ENCODE results near the gene GRPEL2. TPM values are rescaled to one million over a fixed set of nuclear protein-coding genes. Genes with fewer than 3 reads are reported as not detected.

GRPEL2 gene
- total RNA-seq, 1 donor from 2014 or later = 11.0 TPM

DNA sequence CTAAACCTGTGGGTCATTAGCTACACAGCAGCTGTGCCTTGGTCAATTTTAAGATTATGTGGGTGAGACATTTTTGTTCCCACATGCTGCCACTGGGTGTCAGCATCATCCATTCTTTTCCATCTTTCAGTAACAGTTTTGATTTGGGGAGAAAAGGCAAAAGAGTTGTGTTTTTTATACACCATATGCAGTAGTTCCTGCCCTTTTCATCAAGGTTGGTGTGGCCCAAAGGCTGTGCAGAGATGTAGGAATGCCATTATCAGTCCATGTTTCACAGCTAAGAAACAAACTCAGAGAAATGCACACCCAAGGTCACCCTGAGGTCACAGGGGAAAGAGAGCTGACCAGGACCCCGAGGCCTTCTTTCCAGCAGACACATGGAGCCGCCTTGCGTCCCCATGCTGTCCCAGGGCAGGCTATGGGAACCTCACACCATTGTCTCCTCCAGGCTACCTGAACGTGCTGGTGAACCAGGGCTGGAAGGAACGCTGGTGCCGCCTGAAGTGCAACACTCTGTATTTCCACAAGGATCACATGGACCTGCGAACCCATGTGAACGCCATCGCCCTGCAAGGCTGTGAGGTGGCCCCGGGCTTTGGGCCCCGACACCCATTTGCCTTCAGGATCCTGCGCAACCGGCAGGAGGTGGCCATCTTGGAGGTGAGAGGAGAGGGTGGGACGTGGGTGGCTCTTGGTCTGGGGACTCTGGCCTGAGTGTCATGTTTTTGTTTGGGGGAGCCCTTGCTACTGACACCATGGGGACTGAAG lies 27.8 kb upstream of the GRPEL2 start:
- intact Hi-C loops (cut with DNase I) = loop anchor here (2.0 kb wide), 2 partner anchors 51 to 247 kb away; no protein-coding TSS in a partner anchor
- DNase-seq (ENCODE audit: low spot score) = no peak

DNA sequence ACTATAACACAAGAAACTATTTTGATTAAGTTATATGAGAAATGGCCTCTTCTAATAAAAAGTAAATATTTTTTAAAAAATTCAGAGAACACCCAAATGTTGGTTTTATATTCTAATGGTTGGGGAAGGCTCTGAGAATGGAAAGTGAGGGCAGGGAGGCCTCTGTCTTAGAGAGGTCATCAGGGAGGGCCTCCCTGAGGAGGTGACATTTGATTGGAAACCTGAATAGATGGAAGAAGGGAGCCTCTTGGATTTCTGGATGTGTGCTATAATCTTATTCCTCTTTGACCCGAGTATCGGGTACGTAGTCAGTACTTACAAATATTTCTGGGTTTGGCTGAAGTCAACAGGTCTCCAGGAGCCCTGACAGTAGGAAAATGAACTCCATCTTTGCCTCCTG lies 26.1 kb upstream of the GRPEL2 start:
- intact Hi-C loops (cut with DNase I) = no loop called here
- DNase-seq (ENCODE audit: low spot score) = no peak

DNA sequence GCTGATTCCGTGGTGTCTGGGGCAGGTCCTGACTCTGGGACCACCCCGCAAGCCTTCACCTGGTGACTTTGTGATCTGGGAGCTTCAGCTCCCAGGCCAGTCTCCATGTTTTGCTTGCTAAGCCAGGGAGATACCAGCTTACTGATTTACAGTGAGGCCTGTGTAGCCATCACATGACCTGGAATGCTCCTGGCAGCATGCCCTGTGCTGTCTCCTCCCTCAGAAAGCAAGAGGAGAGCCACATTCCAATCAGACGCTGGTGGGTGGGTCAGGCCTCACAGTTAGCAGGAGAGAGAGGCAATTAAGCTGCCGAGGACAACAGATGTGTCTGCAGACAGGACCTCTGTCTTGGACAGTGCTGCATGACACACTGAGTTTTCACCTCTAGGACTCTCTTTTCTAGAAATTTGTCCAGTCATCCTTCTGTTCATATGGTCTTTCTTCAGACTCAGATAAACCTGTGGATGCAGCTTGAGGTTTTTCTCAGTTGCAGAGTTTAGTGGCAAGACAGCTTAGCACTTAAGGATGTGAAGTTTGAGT lies 24.4 kb upstream of the GRPEL2 start:
- peak; percentile 90 for DNase-seq (ENCODE audit: low spot score)
- intact Hi-C loops (cut with DNase I) = loop anchor here (5.0 kb wide), 1 partner anchor 111 kb away; no protein-coding TSS in a partner anchor

- DNase-seq (ENCODE audit: low spot score) = no peak
- intact Hi-C loops (cut with DNase I) = loop anchor here (5.0 kb wide), 1 partner anchor 110 kb away; no protein-coding TSS in a partner anchor
These were observed 22.8 kb upstream of the GRPEL2 start for GRCh38 chr5:149322518-149322917.

DNA sequence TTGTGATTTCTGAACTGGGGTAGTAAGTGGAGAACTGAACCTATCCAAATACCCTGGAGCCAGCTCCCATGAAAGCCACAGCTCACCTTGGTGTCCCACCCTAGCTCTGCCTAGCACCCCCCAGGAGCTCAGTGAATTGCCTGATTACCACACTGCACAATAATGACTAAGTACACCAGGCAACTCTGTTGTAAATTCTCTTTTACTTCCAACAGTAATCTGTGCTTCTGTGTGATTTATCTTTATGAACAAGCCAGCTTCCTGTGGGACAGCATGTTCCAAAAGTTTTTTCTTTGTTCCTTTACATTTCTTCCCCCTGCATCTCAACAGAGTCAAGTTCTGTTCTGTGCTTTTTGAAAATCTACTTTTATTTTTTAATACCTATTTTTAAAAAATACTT lies 22.1 kb upstream of the GRPEL2 start:
- DNase-seq (ENCODE audit: low spot score) = no peak
- intact Hi-C loops (cut with DNase I) = loop anchor here (5.0 kb wide), 1 partner anchor 109 kb away; no protein-coding TSS in a partner anchor

GRCh38 chr5:149323621-149324205 lies 21.6 kb upstream of the GRPEL2 start:
- DNase-seq (ENCODE audit: low spot score) = no peak
- intact Hi-C loops (cut with DNase I) = loop anchor here (5.0 kb wide), 1 partner anchor 109 kb away; no protein-coding TSS in a partner anchor

DNA sequence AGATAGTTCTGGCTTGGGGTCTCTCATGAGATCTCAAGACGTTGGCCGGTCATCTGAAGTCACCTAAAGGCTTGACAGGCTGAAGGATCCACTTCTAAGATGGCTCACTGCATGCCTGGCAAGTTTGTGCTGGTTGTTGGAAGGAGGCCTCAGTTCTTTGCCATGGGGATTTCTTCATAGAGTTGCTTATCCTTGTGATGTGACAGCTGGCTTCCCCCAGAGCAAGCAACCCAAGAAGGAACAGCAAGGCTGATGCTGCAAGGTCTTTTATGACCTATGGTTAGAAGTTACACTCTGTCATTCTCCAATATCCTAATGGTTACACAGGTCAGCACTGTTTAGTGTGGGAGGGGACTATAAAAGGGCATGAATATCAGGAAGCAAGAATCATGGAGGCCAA lies 20.7 kb upstream of the GRPEL2 start:
- intact Hi-C loops (cut with DNase I) = loop anchor here (5.0 kb wide), 1 partner anchor 108 kb away; no protein-coding TSS in a partner anchor
- DNase-seq (ENCODE audit: low spot score) = no peak

DNA sequence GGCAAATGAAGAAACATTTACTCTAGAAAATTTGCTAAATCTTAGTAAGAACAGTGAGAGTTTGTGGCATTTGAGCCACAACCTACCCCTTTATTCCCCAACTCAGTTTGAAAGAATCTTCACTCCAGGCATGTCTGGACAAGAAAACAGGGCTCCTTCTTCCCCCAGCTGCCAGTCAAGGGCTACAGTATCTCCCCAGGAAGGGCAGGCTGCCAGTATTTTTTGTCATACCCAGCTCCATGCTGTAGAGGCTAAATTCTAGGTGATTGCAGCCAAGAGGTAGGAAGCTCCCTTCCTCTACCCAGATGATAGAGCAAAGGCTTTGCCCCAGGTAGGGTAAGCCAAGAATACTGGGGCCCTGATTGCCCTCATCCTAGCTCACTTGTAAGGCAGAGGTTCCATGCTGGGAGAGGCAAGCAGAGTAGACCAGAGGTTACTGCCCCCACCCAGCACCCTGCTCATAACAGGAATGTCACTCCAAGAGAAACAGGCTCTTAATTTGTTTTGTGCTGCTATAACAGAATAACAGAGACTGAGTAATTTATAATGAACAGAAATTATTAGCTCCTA lies 20.0 kb upstream of the GRPEL2 start:
- intact Hi-C loops (cut with DNase I) = no loop called here

GRCh38 chr5:149325894-149326293 lies 19.4 kb upstream of the GRPEL2 start:
- intact Hi-C loops (cut with DNase I) = no loop called here
- no peak for DNase-seq (ENCODE audit: low spot score)

More for the DNA sequence above, 20.0 kb upstream of the GRPEL2 start:
- DNase-seq (ENCODE audit: low spot score) = no peak

DNA sequence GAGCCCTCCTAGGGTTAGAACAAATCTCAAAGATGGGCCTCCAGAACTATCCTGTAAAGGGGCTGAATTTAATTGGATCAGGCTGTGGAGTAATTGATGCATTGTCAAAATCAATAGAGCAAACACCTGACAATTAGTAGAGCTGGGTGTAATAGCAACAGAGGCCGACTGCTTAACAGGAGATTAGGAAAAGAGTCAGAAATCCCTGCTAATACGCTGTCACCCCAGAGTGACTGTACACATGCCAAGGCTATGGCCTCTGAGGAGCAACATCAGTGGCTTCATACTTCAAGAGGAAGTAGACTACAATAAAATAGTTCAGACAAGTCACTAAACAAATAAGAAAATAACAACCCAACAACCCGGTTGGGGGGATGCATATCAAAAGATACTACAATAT lies 18.7 kb upstream of the GRPEL2 start:
- intact Hi-C loops (cut with DNase I) = no loop called here
- no peak for DNase-seq (ENCODE audit: low spot score)

GRCh38 chr5:149328177-149328576 lies 17.1 kb upstream of the GRPEL2 start:
- intact Hi-C loops (cut with DNase I) = no loop called here
- no peak for DNase-seq (ENCODE audit: low spot score)

GRCh38 chr5:149333711-149334443 lies 11.4 kb upstream of the GRPEL2 start:
- DNase-seq (ENCODE audit: low spot score) = no peak

GRCh38 chr5:149337736-149338135 lies 7.6 kb upstream of the GRPEL2 start:
- no peak for DNase-seq (ENCODE audit: low spot score)
- intact Hi-C loops (cut with DNase I) = no loop called here

More at GRCh38 chr5:149333711-149334443, 11.4 kb upstream of the GRPEL2 start:
- intact Hi-C loops (cut with DNase I) = no loop called here

DNA sequence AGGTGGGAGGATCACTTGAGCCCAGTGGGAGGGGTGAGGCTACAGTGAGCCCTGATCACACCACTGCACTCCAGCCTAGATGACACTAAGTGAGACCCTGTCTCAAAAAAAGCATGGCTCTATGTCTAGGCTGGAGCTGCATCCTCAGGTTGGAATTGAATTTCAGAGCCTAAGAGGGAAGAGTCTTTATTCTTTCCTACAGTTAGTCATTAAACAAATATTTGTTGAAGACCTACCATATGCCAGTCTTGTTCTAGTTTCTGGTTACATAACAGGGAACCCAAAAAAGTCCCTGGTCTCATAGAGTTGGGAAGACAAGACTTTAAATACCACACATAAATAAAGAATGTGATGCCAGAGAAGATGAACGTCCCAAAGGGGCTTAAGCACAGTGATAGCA lies 6.9 kb upstream of the GRPEL2 start:
- no peak for DNase-seq (ENCODE audit: low spot score)
- intact Hi-C loops (cut with DNase I) = no loop called here

- intact Hi-C loops (cut with DNase I) = no loop called here
- no peak for DNase-seq (ENCODE audit: low spot score)
These were observed 4.4 kb upstream of the GRPEL2 start for GRCh38 chr5:149340920-149341319.

DNA sequence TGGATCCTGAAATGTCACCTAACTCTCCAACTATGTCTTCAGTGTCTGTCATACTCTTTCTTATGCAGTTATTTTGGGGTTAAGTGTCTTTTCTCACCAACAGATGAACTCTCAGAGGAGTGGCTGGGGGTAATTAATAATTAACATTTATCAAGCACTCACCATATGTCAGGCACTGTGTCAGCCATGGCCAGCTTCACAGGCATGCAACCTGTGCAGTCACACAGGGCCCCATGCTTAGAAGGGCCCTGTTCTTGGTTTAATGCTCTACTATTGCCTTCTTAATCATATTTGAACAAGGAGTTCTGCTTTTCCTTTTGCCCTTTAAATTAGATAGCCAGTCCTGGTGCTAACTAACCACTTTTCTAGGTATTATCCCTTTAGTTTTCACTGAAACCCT lies 3.4 kb upstream of the GRPEL2 start:
- intact Hi-C loops (cut with DNase I) = no loop called here
- no peak for DNase-seq (ENCODE audit: low spot score)

- intact Hi-C loops (cut with DNase I) = no loop called here
- no peak for DNase-seq (ENCODE audit: low spot score)
These were observed 1.1 kb upstream of the GRPEL2 start for GRCh38 chr5:149344151-149344550.

GRCh38 chr5:149345892-149346222 lies 558 bp downstream of the GRPEL2 start:
- DNase-seq (ENCODE audit: low spot score) = no peak
- intact Hi-C loops (cut with DNase I) = no loop called here

DNA sequence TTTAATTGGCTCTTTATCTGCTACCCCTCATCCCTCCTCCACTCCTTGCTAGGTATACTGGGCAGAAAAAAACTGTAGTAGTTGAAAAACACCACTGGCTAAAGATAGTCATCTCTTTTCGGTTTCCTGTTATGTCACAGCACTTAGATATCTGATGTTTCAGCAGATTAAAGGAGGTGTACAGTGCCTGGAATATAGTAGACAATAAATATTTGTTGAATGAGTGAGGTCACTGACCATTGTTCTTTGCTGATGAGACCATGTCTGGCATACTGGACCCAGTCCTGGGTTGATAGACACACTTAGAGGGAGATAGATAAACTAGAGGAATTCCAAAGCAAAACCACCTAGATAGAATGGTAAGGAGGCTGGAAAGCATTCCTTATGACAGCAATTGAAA lies 3.2 kb downstream of the GRPEL2 start:
- DNase-seq (ENCODE audit: low spot score) = no peak
- intact Hi-C loops (cut with DNase I) = no loop called here

- intact Hi-C loops (cut with DNase I) = no loop called here
- DNase-seq (ENCODE audit: low spot score) = no peak
These were observed 4.1 kb downstream of the GRPEL2 start for GRCh38 chr5:149349382-149349781.

Measured in cardiac septum (tissue), 1 donor.